Mucosa of descending colon (tissue), 3 donors: Measurements from ENCODE around the gene RPUSD4. TPM values are rescaled to one million over a fixed set of nuclear protein-coding genes. Genes with fewer than 3 reads are reported as not detected.

Source experiments
- ATAC-seq: fragments of 200-7000 bp; cut with Tn5 transposase; one replicate; pipeline ENCODE4 v1.9.1; 2020; ENCODE audit warnings: mild to moderate bottlenecking, moderate library complexity
- DNase-seq, 3 donors: peaks; one replicate each; pipeline ENCODE4 v3.0.0-alpha.2; 2020
- H3K36me3 ChIP-seq: fragments of 200-600 bp; one replicate; pipeline ENCODE4 v1.8.0; 2021; ENCODE audit warnings: low read depth, mild to moderate bottlenecking
- H3K4me1 ChIP-seq: fragments of 200-600 bp; one replicate; pipeline ENCODE4 v1.8.0; 2021; ENCODE audit warnings: low read depth, mild to moderate bottlenecking
- H3K4me3 ChIP-seq: fragments of 200-600 bp; one replicate; pipeline ENCODE4 v1.8.0; 2021; ENCODE audit warnings: mild to moderate bottlenecking
- H3K9me3 ChIP-seq: fragments of 200-600 bp; one replicate; pipeline ENCODE4 v1.8.0; 2021; ENCODE audit warnings: mild to moderate bottlenecking
- intact Hi-C, 2 donors: fragments of 100-400 bp; cut with DNase I in 1 of 2; cut with micrococcal nuclease in 1 of 2; formaldehyde crosslinking; loops; one replicate each; pipeline versions ENCODE4 v1.11.0 to v1.11.1; 2022; cut with DNase I, micrococcal nuclease
- total RNA-seq, 3 donors: library from RNA; stranded (reverse); fragmentation: NEBNext Ultra II Directional in 2 of 3; extraction: Animal tissue kit (Norgen Biotek cat#: 25700) in 2 of 3; gene quantifications; one replicate each; pipeline versions ENCODE4 v1.2.1 to v1.2.4, GENCODE V29; 2021 to 2023
- TF ChIP-seq, protein P1 (sequence below): fragments of 200-600 bp; IDR thresholded peaks from one replicate; pipeline ENCODE4 v1.8.0; 2022; ENCODE audit warnings: antibody characterized with exemption, mild to moderate bottlenecking
- donor health status: DM: no; HTN: no; CAD: no; lungs with moderate emphysema.
- donor health status: DM: no; HTN: no; CAD: no.
- donor health status: DM: no; HTN: yes; CAD: no.

Gene RPUSD4
- total RNA-seq, 3 donors from 2014 or later, result 17.0 to 23.4 (median 23.0) TPM

DNA sequence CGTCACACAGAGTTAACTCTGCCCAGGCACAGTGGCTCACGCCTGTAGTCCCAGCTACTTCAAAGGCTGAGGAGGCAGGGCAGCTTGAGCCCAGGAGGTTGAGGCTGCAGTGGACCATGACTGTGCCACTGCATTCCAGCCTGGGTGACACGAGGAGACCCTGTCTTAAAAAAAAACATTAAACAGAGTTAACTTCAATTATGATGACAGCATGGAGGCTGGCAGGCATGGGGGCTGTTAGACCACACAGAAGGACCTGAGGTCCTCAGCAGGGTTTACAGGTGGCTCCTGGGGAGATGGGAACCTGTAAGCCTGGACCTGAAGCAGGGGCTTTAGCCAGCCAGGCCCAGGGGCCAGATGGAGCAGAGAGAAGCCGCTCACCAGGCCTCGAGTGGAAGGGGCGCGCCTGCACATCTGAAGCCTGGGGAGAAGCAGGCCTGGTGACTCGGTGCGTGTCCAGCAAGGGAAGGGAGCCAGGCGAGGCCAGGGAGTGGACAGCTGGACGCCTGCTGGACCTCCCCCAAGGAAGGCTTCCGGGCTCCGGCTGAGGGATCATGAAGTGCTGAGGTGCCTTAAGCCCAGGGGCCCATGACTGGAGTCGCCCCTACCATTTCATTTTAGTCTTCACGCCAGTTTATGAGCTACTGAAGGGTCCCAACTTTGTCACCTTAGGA lies 25.3 kb downstream of the RPUSD4 start:
- no peak overlapping the region for H3K4me3 ChIP-seq
- TF ChIP-seq, protein P1, sequence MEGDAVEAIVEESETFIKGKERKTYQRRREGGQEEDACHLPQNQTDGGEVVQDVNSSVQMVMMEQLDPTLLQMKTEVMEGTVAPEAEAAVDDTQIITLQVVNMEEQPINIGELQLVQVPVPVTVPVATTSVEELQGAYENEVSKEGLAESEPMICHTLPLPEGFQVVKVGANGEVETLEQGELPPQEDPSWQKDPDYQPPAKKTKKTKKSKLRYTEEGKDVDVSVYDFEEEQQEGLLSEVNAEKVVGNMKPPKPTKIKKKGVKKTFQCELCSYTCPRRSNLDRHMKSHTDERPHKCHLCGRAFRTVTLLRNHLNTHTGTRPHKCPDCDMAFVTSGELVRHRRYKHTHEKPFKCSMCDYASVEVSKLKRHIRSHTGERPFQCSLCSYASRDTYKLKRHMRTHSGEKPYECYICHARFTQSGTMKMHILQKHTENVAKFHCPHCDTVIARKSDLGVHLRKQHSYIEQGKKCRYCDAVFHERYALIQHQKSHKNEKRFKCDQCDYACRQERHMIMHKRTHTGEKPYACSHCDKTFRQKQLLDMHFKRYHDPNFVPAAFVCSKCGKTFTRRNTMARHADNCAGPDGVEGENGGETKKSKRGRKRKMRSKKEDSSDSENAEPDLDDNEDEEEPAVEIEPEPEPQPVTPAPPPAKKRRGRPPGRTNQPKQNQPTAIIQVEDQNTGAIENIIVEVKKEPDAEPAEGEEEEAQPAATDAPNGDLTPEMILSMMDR, result no peak
- H3K4me1 ChIP-seq, result peaks cover 3% of the 10 kb centered on the region
- no peaks in the 10 kb centered on the region for H3K36me3 ChIP-seq
- ATAC-seq (no peak), DNase-seq (no peak)
- intact Hi-C loops, result no loop called here
- no peaks in the 10 kb centered on the region for H3K9me3 ChIP-seq

- Histone ChIP-seq H3K4me1 (peaks cover 3% of the 10 kb centered on the region), H3K9me3 (no peaks in the 10 kb centered on the region), H3K4me3 (no peak overlapping the region), H3K36me3 (no peaks in the 10 kb centered on the region)
- intact Hi-C loops, result no loop called here
- ATAC-seq (peak; percentile 33), DNase-seq (no peak)
- TF ChIP-seq, protein P1, result no peak
Observed at GRCh38 chr11:126185259-126186024, 26.0 kb downstream of the RPUSD4 start.

- TF ChIP-seq, protein P1, result no peak
- no peak for ATAC-seq
Observed at GRCh38 chr11:126182787-126183445, 28.5 kb downstream of the RPUSD4 start.

DNA sequence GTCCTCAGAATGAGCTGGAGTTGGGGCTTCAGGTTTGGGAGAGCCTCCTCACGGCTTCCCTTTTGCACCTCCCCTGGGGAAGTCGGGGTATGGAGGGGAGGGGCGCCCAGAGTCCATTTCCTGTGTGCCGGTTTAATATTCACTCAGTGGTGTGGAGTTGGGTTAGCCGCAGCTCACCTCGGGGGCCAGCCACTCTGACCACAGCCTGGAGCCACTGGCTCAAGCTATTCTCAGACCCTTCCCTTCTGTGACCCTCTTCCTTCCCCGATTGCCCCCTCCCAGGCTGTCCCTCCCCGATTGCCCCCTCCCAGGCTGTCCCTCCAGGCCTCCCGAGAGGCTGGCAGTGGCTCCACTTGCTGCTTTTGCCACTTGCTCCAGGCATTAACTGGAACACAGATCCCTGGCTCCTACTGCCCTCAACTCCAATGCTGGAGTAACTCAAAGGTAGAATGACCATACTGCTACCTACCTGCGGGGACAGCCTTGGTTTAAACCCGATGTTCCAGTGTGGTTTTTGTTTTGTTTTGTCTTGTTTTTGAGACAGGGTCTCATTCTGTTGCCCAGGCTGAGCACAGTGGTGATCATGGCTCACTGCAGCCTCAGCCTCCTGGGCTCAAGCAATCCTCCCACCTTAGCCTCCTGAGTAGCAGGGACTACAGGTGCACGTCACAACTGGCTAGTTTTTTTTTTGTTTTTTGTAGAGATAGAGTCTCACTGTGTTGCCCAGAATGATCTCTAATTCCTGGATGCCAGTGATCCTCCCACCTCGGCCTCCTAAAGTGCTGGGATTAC lies 29.3 kb downstream of the RPUSD4 start:
- ATAC-seq, result no peak
- H3K36me3 ChIP-seq, result no peaks in the 10 kb centered on the region
- H3K9me3 ChIP-seq, result no peaks in the 10 kb centered on the region
- DNase-seq, result no peak
- TF ChIP-seq, protein P1, result no peak
- no peak overlapping the region for H3K4me3 ChIP-seq
- H3K4me1 ChIP-seq, result peaks cover 3% of the 10 kb centered on the region
- intact Hi-C loops, result no loop called here

More at GRCh38 chr11:126182787-126183445, 28.5 kb downstream of the RPUSD4 start:
- intact Hi-C loops, result no loop called here
- no peak overlapping the region for H3K4me3 ChIP-seq
- H3K9me3 ChIP-seq, result no peaks in the 10 kb centered on the region
- H3K4me1 ChIP-seq, result peaks cover 3% of the 10 kb centered on the region
- no peaks in the 10 kb centered on the region for H3K36me3 ChIP-seq
- no peak for DNase-seq

- Histone ChIP-seq H3K4me3 (no peak overlapping the region), H3K4me1 (no peaks in the 10 kb centered on the region), H3K9me3 (no peaks in the 10 kb centered on the region), H3K36me3 (no peaks in the 10 kb centered on the region)
- intact Hi-C loops, result no loop called here
- ATAC-seq (no peak), DNase-seq (no peak)
- TF ChIP-seq, protein P1, result no peak
Observed at GRCh38 chr11:126176853-126177470, 34.5 kb downstream of the RPUSD4 start.
